ENCODE data around the gene FAM187B. TPM values are rescaled to one million over a fixed set of nuclear protein-coding genes. Genes with fewer than 3 reads are reported as not detected.

Gene FAM187B
- total RNA-seq, 1 experiment from 2014 or later: not detected

DNA sequence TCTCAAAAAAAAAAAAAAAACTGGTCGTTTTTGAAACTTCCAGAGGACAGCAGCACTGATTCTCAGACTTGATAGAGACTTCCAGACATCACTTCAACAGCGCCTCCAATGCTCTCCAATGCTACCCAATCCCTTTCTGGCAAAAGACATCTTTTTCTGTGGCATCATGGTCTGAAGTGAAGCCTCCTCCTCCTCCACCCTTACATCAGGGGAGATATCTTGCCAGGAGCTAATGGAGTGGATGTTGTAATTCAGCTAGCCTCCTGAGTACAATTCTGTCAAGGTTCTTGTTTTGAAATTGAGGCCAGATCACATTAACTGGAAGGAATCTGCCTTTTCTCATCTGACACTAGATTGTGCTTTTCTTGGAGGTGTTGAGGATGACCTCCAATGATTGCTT lies 49.8 kb downstream of the FAM187B start:
- Histone ChIP-seq H2AFZ (ENCODE audit: low read depth, low read length, poor library complexity, severe bottlenecking) (no peak overlapping the region), H4K20me1 (ENCODE audit: insufficient read depth) (no peaks in the 10 kb centered on the region), H3K79me2 (ENCODE audit: insufficient read depth, low read length) (no peaks in the 10 kb centered on the region), H3K4me1 (ENCODE audit: control insufficient read depth in 1 of 2, insufficient read depth in 2 of 2, low read length in 2 of 2) (peaks cover 5 to 24% of the 10 kb centered on the region in 2 experiments; a peak in 2 of 4 replicates), H3K9me3 (ENCODE audit: control insufficient read depth in 1 of 2, insufficient read depth in 1 of 2, low read depth in 1 of 2, low read length in 2 of 2) (no peaks in the 10 kb centered on the region), H3K36me3 (ENCODE audit: control insufficient read depth in 1 of 2, insufficient read depth in 2 of 2, low read length in 2 of 2) (no peaks in the 10 kb centered on the region), H3K4me2 (ENCODE audit: low read length) (no peak overlapping the region), H3K9ac (ENCODE audit: low read length) (no peak overlapping the region), H3K4me3 (replicated peaks in 1 of 2; ENCODE audit: low read depth in 1 of 2, low read length in 2 of 2) (no peak overlapping the region), H3K27ac (ENCODE audit: low read depth, low read length) (no peak overlapping the region), H3K9me2 (ENCODE audit: insufficient read depth) (no peaks in the 10 kb centered on the region), H3K27me3 (ENCODE audit: insufficient read depth, low read length) (no peaks in the 10 kb centered on the region)
- ChIA-PET RAD21 (ENCODE audit: low non-redundant PET in 1 of 2, low total read pairs in 2 of 2, uncharacterized antibody in 2 of 2, unreplicated experiment in 2 of 2) (no interaction called here), POLR2A (interaction anchor here (1.8 kb wide), 1 partner anchor 11 kb away, joined by 3 read pairs; no protein-coding TSS in a partner anchor), CTCF (no interaction called here)
- no peak for TF ChIP-seq SRF (IDR thresholded peaks at IDR 0.05; ENCODE audit: low read depth)
- TF ChIP-seq, protein P1, sequence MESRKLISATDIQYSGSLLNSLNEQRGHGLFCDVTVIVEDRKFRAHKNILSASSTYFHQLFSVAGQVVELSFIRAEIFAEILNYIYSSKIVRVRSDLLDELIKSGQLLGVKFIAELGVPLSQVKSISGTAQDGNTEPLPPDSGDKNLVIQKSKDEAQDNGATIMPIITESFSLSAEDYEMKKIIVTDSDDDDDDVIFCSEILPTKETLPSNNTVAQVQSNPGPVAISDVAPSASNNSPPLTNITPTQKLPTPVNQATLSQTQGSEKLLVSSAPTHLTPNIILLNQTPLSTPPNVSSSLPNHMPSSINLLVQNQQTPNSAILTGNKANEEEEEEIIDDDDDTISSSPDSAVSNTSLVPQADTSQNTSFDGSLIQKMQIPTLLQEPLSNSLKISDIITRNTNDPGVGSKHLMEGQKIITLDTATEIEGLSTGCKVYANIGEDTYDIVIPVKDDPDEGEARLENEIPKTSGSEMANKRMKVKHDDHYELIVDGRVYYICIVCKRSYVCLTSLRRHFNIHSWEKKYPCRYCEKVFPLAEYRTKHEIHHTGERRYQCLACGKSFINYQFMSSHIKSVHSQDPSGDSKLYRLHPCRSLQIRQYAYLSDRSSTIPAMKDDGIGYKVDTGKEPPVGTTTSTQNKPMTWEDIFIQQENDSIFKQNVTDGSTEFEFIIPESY (IDR thresholded peaks at IDR 0.05; ENCODE audit: extremely low read depth, insufficient replicate concordance, low read length): no peak
- TF ChIP-seq EGR1 (IDR thresholded peaks at IDR 0.05; ENCODE audit: low read depth): no peak
- no peak for TF ChIP-seq FOSL1 (IDR thresholded peaks at IDR 0.05; ENCODE audit: low read depth)
- no peak for TF ChIP-seq EZH2 (IDR thresholded peaks at IDR 0.05)
- no peak for TF ChIP-seq SP1 (IDR thresholded peaks at IDR 0.05; ENCODE audit: low read depth)
- TF ChIP-seq, protein P2, sequence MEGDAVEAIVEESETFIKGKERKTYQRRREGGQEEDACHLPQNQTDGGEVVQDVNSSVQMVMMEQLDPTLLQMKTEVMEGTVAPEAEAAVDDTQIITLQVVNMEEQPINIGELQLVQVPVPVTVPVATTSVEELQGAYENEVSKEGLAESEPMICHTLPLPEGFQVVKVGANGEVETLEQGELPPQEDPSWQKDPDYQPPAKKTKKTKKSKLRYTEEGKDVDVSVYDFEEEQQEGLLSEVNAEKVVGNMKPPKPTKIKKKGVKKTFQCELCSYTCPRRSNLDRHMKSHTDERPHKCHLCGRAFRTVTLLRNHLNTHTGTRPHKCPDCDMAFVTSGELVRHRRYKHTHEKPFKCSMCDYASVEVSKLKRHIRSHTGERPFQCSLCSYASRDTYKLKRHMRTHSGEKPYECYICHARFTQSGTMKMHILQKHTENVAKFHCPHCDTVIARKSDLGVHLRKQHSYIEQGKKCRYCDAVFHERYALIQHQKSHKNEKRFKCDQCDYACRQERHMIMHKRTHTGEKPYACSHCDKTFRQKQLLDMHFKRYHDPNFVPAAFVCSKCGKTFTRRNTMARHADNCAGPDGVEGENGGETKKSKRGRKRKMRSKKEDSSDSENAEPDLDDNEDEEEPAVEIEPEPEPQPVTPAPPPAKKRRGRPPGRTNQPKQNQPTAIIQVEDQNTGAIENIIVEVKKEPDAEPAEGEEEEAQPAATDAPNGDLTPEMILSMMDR (IDR thresholded peaks at IDR 0.05 in 2 of 3, conservative IDR thresholded peaks at IDR 0.05 in 1 of 3; ENCODE audit: borderline replicate concordance in 1 of 3, insufficient read depth in 1 of 3, low read depth in 2 of 3, low read length in 2 of 3): no peak
- no peak for TF ChIP-seq EZH2phosphoT487 (IDR thresholded peaks at IDR 0.05; ENCODE audit: borderline replicate concordance)
- no peak for TF ChIP-seq ELF1 (IDR thresholded peaks at IDR 0.05; ENCODE audit: borderline replicate concordance, low read depth)
- TF ChIP-seq ZNF274 (IDR thresholded peaks at IDR 0.05; ENCODE audit: low read depth, low read length): no peak
- TF ChIP-seq, protein P3, sequence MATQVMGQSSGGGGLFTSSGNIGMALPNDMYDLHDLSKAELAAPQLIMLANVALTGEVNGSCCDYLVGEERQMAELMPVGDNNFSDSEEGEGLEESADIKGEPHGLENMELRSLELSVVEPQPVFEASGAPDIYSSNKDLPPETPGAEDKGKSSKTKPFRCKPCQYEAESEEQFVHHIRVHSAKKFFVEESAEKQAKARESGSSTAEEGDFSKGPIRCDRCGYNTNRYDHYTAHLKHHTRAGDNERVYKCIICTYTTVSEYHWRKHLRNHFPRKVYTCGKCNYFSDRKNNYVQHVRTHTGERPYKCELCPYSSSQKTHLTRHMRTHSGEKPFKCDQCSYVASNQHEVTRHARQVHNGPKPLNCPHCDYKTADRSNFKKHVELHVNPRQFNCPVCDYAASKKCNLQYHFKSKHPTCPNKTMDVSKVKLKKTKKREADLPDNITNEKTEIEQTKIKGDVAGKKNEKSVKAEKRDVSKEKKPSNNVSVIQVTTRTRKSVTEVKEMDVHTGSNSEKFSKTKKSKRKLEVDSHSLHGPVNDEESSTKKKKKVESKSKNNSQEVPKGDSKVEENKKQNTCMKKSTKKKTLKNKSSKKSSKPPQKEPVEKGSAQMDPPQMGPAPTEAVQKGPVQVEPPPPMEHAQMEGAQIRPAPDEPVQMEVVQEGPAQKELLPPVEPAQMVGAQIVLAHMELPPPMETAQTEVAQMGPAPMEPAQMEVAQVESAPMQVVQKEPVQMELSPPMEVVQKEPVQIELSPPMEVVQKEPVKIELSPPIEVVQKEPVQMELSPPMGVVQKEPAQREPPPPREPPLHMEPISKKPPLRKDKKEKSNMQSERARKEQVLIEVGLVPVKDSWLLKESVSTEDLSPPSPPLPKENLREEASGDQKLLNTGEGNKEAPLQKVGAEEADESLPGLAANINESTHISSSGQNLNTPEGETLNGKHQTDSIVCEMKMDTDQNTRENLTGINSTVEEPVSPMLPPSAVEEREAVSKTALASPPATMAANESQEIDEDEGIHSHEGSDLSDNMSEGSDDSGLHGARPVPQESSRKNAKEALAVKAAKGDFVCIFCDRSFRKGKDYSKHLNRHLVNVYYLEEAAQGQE (IDR thresholded peaks at IDR 0.05; ENCODE audit: low read depth): no peak
- TF ChIP-seq YY1 (IDR thresholded peaks at IDR 0.05; ENCODE audit: extremely low read depth, insufficient replicate concordance, low read depth, low read length): no peak
- no peak for TF ChIP-seq POLR2AphosphoS5 (IDR thresholded peaks at IDR 0.05; ENCODE audit: low read depth, low read length)
- TF ChIP-seq CBX3 (IDR thresholded peaks at IDR 0.05; ENCODE audit: low read depth): no peak
- TF ChIP-seq, protein P4, sequence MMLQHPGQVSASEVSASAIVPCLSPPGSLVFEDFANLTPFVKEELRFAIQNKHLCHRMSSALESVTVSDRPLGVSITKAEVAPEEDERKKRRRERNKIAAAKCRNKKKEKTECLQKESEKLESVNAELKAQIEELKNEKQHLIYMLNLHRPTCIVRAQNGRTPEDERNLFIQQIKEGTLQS (IDR thresholded peaks at IDR 0.05): no peak
- no peak for TF ChIP-seq SIN3A (IDR thresholded peaks at IDR 0.05; ENCODE audit: low read depth)
- no peak for DNase-seq (ENCODE audit: low read depth, low spot score)
- ATAC-seq: no peak
- intact Hi-C loops (cut with micrococcal nuclease): no loop called here
- BruUV-seq (replicated peaks): no TSS peak

All from HCT116 (cell line).